HG03520 (cell line): ENCODE data around the gene XYLT1.

Experiments
- ATAC-seq: cut with Tn5 transposase; IDR thresholded peaks from one replicate; pipeline ENCODE4 v1.9.1; 2021; ENCODE audit warnings: mild to moderate bottlenecking, moderate library complexity; ENCODE audit not compliant: unreplicated experiment

The XYLT1 gene

GRCh38 chr16:17166095-17166494 lies 304.7 kb downstream of the XYLT1 start:
- no peak for ATAC-seq

- ATAC-seq, result no peak
These were observed 308.2 kb downstream of the XYLT1 start for GRCh38 chr16:17162560-17162959.

GRCh38 chr16:17160920-17161431 lies 309.8 kb downstream of the XYLT1 start:
- no peak for ATAC-seq

- ATAC-seq, result no peak
These were observed 310.4 kb downstream of the XYLT1 start for GRCh38 chr16:17160285-17160853.

GRCh38 chr16:17159617-17160016 lies 311.1 kb downstream of the XYLT1 start:
- ATAC-seq, result no peak

- no peak for ATAC-seq
These were observed 314.8 kb downstream of the XYLT1 start for GRCh38 chr16:17155936-17156335.

GRCh38 chr16:17155485-17155884 lies 315.3 kb downstream of the XYLT1 start:
- no peak for ATAC-seq

- no peak for ATAC-seq
These were observed 315.8 kb downstream of the XYLT1 start for GRCh38 chr16:17154981-17155380.

GRCh38 chr16:17152311-17152710 lies 318.4 kb downstream of the XYLT1 start:
- no peak for ATAC-seq

GRCh38 chr16:17151335-17151734 lies 319.4 kb downstream of the XYLT1 start:
- ATAC-seq, result no peak

- no peak for ATAC-seq
These were observed 320.8 kb downstream of the XYLT1 start for GRCh38 chr16:17149904-17150483.

- no peak for ATAC-seq
These were observed 322.8 kb downstream of the XYLT1 start for GRCh38 chr16:17147942-17148341.

- ATAC-seq, result no peak
These were observed 325.7 kb downstream of the XYLT1 start for GRCh38 chr16:17145029-17145428.

- no peak for ATAC-seq
These were observed 326.3 kb downstream of the XYLT1 start for GRCh38 chr16:17144431-17144830.

GRCh38 chr16:17143546-17144419 lies 327.0 kb downstream of the XYLT1 start:
- ATAC-seq, result no peak

- ATAC-seq, result no peak
These were observed 332.0 kb downstream of the XYLT1 start for GRCh38 chr16:17138801-17139200.

- ATAC-seq, result no peak
These were observed 335.3 kb downstream of the XYLT1 start for GRCh38 chr16:17135439-17135838.

- peak; percentile 93 for ATAC-seq
These were observed 336.2 kb downstream of the XYLT1 start for GRCh38 chr16:17134586-17134985.

- ATAC-seq, result no peak
These were observed 336.9 kb downstream of the XYLT1 start for GRCh38 chr16:17133851-17134250.

GRCh38 chr16:17131351-17131750 lies 339.4 kb downstream of the XYLT1 start:
- ATAC-seq, result no peak

- ATAC-seq, result no peak
These were observed 340.0 kb downstream of the XYLT1 start for GRCh38 chr16:17130733-17131132.

GRCh38 chr16:17129971-17130370 lies 340.8 kb downstream of the XYLT1 start:
- ATAC-seq, result no peak
